Natural killer cell (primary cell): ENCODE data around the gene BTBD16. TPM values are rescaled to one million over a fixed set of nuclear protein-coding genes. Genes with fewer than 3 reads are reported as not detected.

ENCODE experiments used
- ATAC-seq, 3 donors: fragments of 150-1000 bp in 2 of 3; fragments of 200-7000 bp in 1 of 3; cut with Tn5 transposase; 1 replicate in 1 of 3; 2 replicates in 2 of 3; pipeline ENCODE4 v1.10.0; 2021; ENCODE audit warnings: mild to moderate bottlenecking in 2 of 3, moderate library complexity in 2 of 3
- DNase-seq, 2 donors: peaks; one replicate each; pipeline versions ENCODE4 v3.0.0 to v3.0.0-alpha.2; 2013 to 2021; ENCODE audit warnings: mixed read lengths in 1 of 2
- H3K27ac ChIP-seq: one replicate; pipeline ENCODE4 v1.5.1; 2013; ENCODE audit warnings: mild to moderate bottlenecking, low read length
- H3K27me3 ChIP-seq: one replicate; pipeline ENCODE4 v1.6.1; 2013; ENCODE audit warnings: low read length; ENCODE audit not compliant: control insufficient read depth, insufficient read depth
- H3K36me3 ChIP-seq: one replicate; pipeline ENCODE4 v1.6.1; 2013; ENCODE audit warnings: low read length; ENCODE audit not compliant: control insufficient read depth, insufficient read depth
- H3K4me1 ChIP-seq: one replicate; pipeline ENCODE4 v1.6.1; 2013; ENCODE audit warnings: low read length; ENCODE audit not compliant: control insufficient read depth, insufficient read depth
- H3K4me3 ChIP-seq: one replicate; pipeline ENCODE4 v1.5.1; 2013; ENCODE audit warnings: low read length
- H3K9me3 ChIP-seq: one replicate; pipeline ENCODE4 v1.6.1; 2013; ENCODE audit warnings: low read length; ENCODE audit not compliant: control insufficient read depth, insufficient read depth
- H3K27ac Mint-ChIP-seq, 2 donors: one replicate each; pipeline ENCODE4 v1.8.0; 2022; ENCODE audit warnings: mild to moderate bottlenecking in 2 of 2, mixed read lengths in 2 of 2, moderate library complexity in 1 of 2
- H3K27me3 Mint-ChIP-seq, 2 donors: one replicate each; pipeline ENCODE4 v1.8.0; 2022; ENCODE audit warnings: low read depth in 2 of 2, mixed read lengths in 2 of 2
- H3K36me3 Mint-ChIP-seq: one replicate; pipeline ENCODE4 v1.8.0; 2022; ENCODE audit warnings: mixed read lengths
- H3K4me1 Mint-ChIP-seq, 2 donors: one replicate each; pipeline ENCODE4 v1.8.0; 2022; ENCODE audit warnings: mixed read lengths in 2 of 2
- H3K4me3 Mint-ChIP-seq: one replicate; pipeline ENCODE4 v1.8.0; 2022; ENCODE audit warnings: mild to moderate bottlenecking, moderate library complexity, mixed read lengths
- H3K9me3 Mint-ChIP-seq, 2 donors: one replicate each; pipeline ENCODE4 v1.8.0; 2022; ENCODE audit warnings: mixed read lengths in 2 of 2
- CTCF ChIP-seq: fragments of 200-600 bp; IDR thresholded peaks from one replicate; pipeline ENCODE4 v1.8.0; 2022; ENCODE audit warnings: antibody characterized with exemption
- WGBS: methylation state at CpG from one replicate; pipeline ENCODE4 v1.1.7; 2013; ENCODE audit warnings: missing lambda C conversion rate; ENCODE audit not compliant: insufficient coverage; 5-methylcytosine and 5-hydroxymethylcytosine counted together
- intact Hi-C: fragments of 100-400 bp; cut with micrococcal nuclease; formaldehyde crosslinking; loops from one replicate; pipeline ENCODE4 v1.14.2; 2022
- total RNA-seq, 4 donors: library from RNA; stranded (reverse); fragments of 120-200 nt in 1 of 4; gene quantifications; one replicate each; pipeline versions ENCODE4 v1.2.3 to v1.2.4, GENCODE V29; 2013 to 2022

Gene BTBD16
- total RNA-seq, 3 donors from 2014 or later (not counting 1 experiment from before 2014, with no cell fraction given), result not detected

- Mint-ChIP-seq H3K27me3 (peaks cover 0 to 2% of the 10 kb centered on the region in 2 donors), H3K4me1 (peaks cover 7 to 19% of the 10 kb centered on the region in 2 donors), H3K27ac (no peak overlapping the region), H3K36me3 (no peaks in the 10 kb centered on the region), H3K4me3 (no peak overlapping the region), H3K9me3 (no peaks in the 10 kb centered on the region)
- WGBS, result 90% methylated on average over 4 of the region's 4 CpGs
- Histone ChIP-seq H3K9me3 (no peaks in the 10 kb centered on the region), H3K4me1 (no peaks in the 10 kb centered on the region), H3K27me3 (no peaks in the 10 kb centered on the region), H3K27ac (no peak overlapping the region), H3K4me3 (no peak overlapping the region), H3K36me3 (no peaks in the 10 kb centered on the region)
- no peak for DNase-seq
- intact Hi-C loops, result no loop called here
- TF ChIP-seq CTCF, result no peak
- ATAC-seq, result no peak
These were observed 75.3 kb downstream of the BTBD16 start for GRCh38 chr10:122346326-122346950.

- TF ChIP-seq CTCF, result no peak
- Histone ChIP-seq H3K9me3 (no peaks in the 10 kb centered on the region), H3K27ac (no peak overlapping the region), H3K4me3 (no peak overlapping the region), H3K4me1 (no peaks in the 10 kb centered on the region), H3K36me3 (no peaks in the 10 kb centered on the region), H3K27me3 (no peaks in the 10 kb centered on the region)
- Mint-ChIP-seq H3K27me3 (peaks cover 0 to 2% of the 10 kb centered on the region in 2 donors), H3K9me3 (no peaks in the 10 kb centered on the region), H3K4me3 (no peak overlapping the region), H3K36me3 (no peaks in the 10 kb centered on the region), H3K4me1 (peaks cover 6 to 19% of the 10 kb centered on the region in 2 donors), H3K27ac (no peak overlapping the region)
- WGBS, result 94% methylated on average over 8 of the region's 8 CpGs
- no peak for ATAC-seq
- intact Hi-C loops, result no loop called here
- no peak for DNase-seq
These were observed 76.2 kb downstream of the BTBD16 start for GRCh38 chr10:122347170-122347841.

GRCh38 chr10:122348512-122348911, 77.4 kb downstream of the BTBD16 start:
- Mint-ChIP-seq H3K27ac (no peak overlapping the region), H3K4me1 (peaks cover 0 to 13% of the 10 kb centered on the region in 2 donors), H3K9me3 (no peaks in the 10 kb centered on the region), H3K4me3 (no peak overlapping the region), H3K27me3 (peaks cover 0 to 2% of the 10 kb centered on the region in 2 donors), H3K36me3 (no peaks in the 10 kb centered on the region)
- Histone ChIP-seq H3K4me3 (no peak overlapping the region), H3K9me3 (no peaks in the 10 kb centered on the region), H3K4me1 (no peaks in the 10 kb centered on the region), H3K27me3 (no peaks in the 10 kb centered on the region), H3K36me3 (no peaks in the 10 kb centered on the region), H3K27ac (no peak overlapping the region)
- no peak for TF ChIP-seq CTCF
- WGBS, result 74% methylated on average over 4 of the region's 4 CpGs
- ATAC-seq (no peak), DNase-seq (no peak)
- intact Hi-C loops, result no loop called here
